Endothelial cell of umbilical vein (primary cell): Measurements from ENCODE around the gene SLC35F3.

ENCODE experiments used
- CTCF ChIP-seq, 2 donors: IDR thresholded peaks; 1 replicate in 1 of 2; 2 replicates in 1 of 2; pipeline ENCODE4 v1.5.1; 2011; ENCODE audit warnings: low read length in 2 of 2, mild to moderate bottlenecking in 2 of 2, moderate library complexity in 2 of 2, control low read depth in 1 of 2, inconsistent platforms in 1 of 2, low read depth in 1 of 2; ENCODE audit not compliant: insufficient read depth in 1 of 2; ENCODE audit errors: extremely low read depth in 1 of 2
- EZH2 ChIP-seq: IDR thresholded peaks from 2 replicates; pipeline ENCODE4 v1.6.1; 2012; ENCODE audit warnings: borderline replicate concordance, low read depth, mild to moderate bottlenecking, moderate library complexity, low read length, inconsistent platforms; ENCODE audit not compliant: severe bottlenecking
- FOS ChIP-seq: IDR thresholded peaks from 2 replicates; pipeline ENCODE4 v1.6.1; 2011; ENCODE audit warnings: mild to moderate bottlenecking, low read length, moderate library complexity, borderline replicate concordance; ENCODE audit not compliant: insufficient read depth
- GATA2 ChIP-seq: IDR thresholded peaks from 2 replicates; pipeline ENCODE4 v1.7.0; 2011; ENCODE audit warnings: low read depth, mild to moderate bottlenecking, moderate library complexity, mixed read lengths, low read length; ENCODE audit not compliant: insufficient read length, insufficient read depth
- JUN ChIP-seq: IDR thresholded peaks from 2 replicates; pipeline ENCODE4 v1.6.1; 2011; ENCODE audit warnings: borderline replicate concordance, low read depth; ENCODE audit not compliant: insufficient read length, insufficient read depth
- MYC ChIP-seq: IDR thresholded peaks from one replicate; pipeline ENCODE4 v1.6.1; 2011; ENCODE audit warnings: mild to moderate bottlenecking, low read depth, low read length
- POLR2A ChIP-seq: IDR thresholded peaks from 2 replicates; pipeline ENCODE4 v1.6.1; 2012; ENCODE audit warnings: low read depth, mild to moderate bottlenecking, control low read depth, low read length
- POLR2AphosphoS5 ChIP-seq: IDR thresholded peaks from 2 replicates; pipeline ENCODE4 v1.6.1; 2012; ENCODE audit warnings: low read depth, mild to moderate bottlenecking, control low read depth, low read length, moderate library complexity; ENCODE audit not compliant: insufficient read depth
- TF ChIP-seq, protein P1 (sequence below): IDR thresholded peaks from 2 replicates; pipeline ENCODE4 v1.6.1; 2011; ENCODE audit not compliant: insufficient read depth, insufficient read length

DNA sequence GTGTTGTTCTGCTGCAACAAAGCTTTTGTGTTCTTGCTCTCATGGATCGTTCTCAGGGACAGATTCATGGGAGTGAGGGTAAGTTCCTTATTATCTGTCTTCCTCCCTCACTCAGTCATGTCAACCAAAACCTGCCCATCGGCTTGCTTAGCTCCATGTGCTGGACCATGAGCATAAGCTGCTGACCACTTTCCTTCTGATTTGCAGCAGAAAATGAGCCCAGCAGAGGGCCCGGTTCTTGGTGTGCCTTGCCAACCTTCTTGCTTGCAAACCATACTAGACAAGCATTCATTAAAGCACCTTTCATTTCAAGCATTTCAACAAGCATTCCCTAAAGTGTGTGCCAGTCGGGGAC is 404.7 kb downstream of the SLC35F3 start:
- TF ChIP-seq CTCF (IDR thresholded peaks at IDR 0.05; ENCODE audit: extremely low read depth in 1 of 2, insufficient read depth in 1 of 2, low read depth in 1 of 2, low read length in 2 of 2), result no peak
- TF ChIP-seq POLR2AphosphoS5, result no peak
- no peak for TF ChIP-seq EZH2
- no peak for TF ChIP-seq POLR2A
- TF ChIP-seq FOS, result no peak
- TF ChIP-seq, protein P1, sequence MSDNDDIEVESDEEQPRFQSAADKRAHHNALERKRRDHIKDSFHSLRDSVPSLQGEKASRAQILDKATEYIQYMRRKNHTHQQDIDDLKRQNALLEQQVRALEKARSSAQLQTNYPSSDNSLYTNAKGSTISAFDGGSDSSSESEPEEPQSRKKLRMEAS, result no peak
- TF ChIP-seq JUN, result no peak
- TF ChIP-seq MYC, result no peak
- TF ChIP-seq GATA2, result no peak
